ENCODE measurements around the gene ADA.
A peak's percentile ranks its signal among the peaks of the same experiment; 100 is the strongest.

The ADA gene

GRCh38 chr20:44621939-44622338 is 29.6 kb downstream of the ADA start:
- no peak for DNase-seq

- DNase-seq, result no peak
Observed at GRCh38 chr20:44621325-44621724, 30.2 kb downstream of the ADA start.

- DNase-seq, result no peak
Observed at GRCh38 chr20:44620030-44620429, 31.5 kb downstream of the ADA start.

DNA sequence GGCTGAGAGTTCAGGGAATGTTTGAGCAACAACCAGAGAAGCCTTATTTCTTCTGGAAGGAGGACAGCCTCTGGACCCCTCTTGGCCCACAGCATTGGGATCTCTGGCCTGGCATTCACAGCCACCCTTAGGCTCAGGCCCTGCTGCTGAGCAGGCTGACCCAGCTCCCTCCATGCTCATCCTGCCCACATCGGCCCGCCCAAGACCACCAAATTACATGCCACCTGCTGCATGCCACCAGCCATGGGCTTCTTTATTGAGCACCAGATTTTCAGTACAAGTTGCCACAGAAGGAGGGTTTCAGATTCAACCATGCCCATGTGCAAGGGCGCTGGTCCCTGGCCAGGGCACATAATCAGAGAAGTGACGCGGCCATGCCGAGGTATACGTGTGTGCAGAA is 32.2 kb downstream of the ADA start:
- DNase-seq, result no peak

DNA sequence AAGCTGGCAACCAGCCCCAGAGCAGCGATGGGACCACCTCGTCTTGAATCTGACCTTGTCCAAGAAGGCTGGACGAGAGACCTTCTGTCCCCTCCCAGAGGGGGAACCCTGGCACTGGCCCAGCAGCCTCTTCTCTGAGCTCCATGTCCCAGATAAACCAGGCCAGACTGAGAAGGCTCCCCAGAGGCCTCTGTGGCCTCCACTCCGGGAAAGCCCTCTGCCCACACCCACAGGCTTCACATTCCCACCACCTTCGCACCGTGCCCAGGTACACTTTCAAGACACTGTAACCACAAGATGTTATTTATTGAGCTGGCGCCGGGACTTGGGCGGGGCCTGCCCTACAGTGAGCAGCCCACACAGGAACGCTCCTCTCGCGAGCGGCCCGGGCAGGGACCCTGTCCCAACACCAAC is 33.2 kb downstream of the ADA start:
- no peak for DNase-seq

DNA sequence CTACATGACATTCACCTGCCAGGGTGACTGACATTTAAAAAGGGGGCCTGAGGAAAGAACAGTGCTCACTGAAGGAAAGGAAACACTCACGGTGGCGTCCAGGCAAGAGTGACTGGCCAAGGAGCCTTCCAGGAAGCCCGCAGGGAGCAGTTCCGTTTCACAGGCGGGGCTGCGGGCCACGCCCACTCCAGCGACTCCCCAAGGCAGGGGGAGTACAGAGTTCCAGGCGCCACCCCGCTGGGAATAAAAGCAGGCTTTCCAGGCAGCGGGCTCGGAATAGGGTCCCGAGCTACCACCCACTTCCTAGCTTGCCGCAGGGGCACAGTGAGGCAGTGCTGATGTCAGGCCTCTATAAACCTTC is 34.9 kb downstream of the ADA start:
- DNase-seq, result no peak

GRCh38 chr20:44615876-44616603 is 35.5 kb downstream of the ADA start:
- no peak for DNase-seq

DNA sequence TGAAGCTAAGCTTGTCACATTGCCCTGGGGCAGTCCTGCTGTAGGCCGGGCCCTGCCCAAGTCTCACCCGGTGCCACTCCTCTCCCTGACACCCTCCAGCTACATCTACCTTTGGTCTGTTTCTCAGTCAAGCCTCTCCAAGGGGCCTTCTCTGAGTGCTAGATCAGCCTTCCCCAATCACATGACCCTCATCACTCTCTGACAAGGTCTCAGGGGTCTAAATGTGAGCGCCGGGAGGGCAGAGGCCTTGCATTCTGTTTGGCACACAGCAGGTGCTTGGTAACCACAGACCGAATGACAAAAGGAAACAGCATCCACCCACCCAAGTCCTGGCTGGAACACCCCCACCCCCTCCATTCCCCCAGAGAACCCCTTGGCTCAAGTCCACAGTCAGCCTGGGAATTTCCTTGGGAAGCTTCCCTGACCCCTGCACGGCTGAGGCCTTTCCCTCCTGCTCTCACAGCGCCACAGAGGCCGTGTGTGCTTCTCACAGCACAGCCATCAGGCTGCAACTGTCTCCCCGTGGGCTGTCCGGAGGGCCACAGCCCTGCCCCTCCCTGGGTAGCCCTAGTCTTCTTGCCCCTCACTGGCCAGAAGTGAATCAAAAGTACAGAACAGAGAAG is 36.2 kb downstream of the ADA start:
- no peak for DNase-seq

- no peak for DNase-seq
Observed at GRCh38 chr20:44614525-44614924, 37.0 kb downstream of the ADA start.

DNA sequence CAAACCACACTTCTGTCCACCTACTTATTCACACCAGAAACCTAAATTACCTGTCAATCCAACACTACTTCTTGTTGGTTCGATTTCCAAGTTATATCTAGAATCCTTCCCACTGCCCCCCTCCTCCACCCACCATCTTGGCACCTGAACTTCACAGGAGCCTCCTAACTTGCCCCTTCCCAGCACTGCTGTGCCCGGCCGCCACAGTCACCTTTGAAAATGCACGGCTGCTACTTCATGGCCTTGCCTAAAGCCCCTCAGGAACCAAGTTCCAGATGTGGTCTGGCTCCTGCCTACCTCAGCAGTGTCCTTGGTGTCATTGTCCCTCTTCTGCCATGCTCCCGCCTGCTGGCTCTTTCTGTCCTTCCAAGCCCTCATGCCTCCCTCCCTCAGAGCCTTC is 37.9 kb downstream of the ADA start:
- DNase-seq, result no peak

- peak; percentile 62 for DNase-seq
Observed at GRCh38 chr20:44610313-44610962, 41.1 kb downstream of the ADA start.

GRCh38 chr20:44609516-44610312 is 41.8 kb downstream of the ADA start:
- peak; percentile 80 for DNase-seq

DNA sequence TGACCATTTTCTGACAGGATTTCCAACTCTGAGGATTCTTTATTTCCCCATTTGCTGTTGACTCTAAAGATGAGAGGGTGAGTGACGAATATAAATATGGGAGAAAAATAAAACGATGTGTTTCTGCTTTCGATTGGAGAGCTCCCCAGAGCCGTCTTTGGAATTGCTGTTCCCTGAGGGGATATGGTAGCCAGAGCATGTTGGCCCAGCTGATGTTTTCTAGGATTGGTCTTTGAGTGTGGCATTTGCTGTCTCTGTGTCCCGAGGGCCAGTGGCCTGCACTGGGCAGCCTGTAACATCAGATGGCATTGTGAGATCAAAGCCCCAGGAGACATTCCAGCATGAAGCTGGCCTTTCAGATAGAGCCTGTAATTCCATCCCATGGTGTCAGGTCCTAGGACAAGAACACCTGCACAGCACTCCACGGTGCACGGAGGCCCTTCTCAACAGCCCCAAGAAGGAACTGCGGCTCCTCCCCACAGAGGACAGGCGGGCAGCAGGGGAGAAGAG is 42.4 kb downstream of the ADA start:
- DNase-seq, result no peak

GRCh38 chr20:44606725-44607441 is 44.6 kb downstream of the ADA start:
- no peak for DNase-seq

- DNase-seq, result no peak
Observed at GRCh38 chr20:44603327-44603726, 48.2 kb downstream of the ADA start.

GRCh38 chr20:44601801-44602204 is 49.7 kb downstream of the ADA start:
- peak; percentile 26 for DNase-seq

DNA sequence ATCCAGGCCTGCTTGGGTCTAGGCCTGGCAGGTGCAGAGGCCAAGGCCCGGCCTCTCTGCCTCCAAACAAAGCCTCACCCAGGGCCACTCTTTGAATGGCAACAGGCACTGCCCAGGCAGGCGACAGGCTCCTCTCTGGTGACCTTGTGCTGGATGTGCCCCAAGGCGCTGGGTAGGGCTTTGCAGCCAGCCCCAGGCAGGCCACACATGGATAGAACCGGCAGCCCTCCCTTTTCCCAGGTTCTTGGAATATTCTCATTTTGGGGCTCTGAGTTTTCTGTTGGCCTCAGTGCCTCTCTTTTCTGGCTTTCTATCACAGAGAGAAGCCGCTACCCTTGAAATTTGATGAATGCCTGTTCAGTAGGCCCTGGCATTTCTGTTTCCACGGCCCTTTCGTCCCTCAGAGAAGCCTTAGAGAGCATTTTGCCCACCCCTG is 50.2 kb downstream of the ADA start:
- DNase-seq, result no peak

DNA sequence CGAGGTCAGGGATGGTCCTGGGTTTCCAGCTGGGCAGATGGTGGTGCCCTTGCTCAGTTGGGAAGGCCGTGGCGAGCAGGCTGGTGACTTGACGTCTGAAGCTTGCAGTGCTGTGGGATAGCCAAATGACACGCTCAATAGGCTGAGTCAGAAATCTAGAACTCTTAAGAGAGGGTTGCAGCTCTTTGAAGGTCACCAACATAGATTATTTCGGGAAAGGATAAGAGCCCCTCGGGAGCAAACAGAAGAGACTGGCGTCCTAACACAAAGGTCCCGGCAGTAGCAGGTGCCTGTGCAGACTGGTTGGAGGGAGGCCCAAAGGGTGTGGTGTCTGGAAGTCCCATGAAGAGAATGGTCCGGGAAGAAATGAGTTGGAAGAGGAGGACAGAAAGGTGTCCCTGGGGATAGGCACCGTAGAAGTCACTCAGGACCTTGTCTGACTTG is 50.7 kb downstream of the ADA start:
- no peak for DNase-seq

- no peak for DNase-seq
Observed at GRCh38 chr20:44600301-44600700, 51.2 kb downstream of the ADA start.

GRCh38 chr20:44599715-44600114 is 51.8 kb downstream of the ADA start:
- DNase-seq, result no peak

DNA sequence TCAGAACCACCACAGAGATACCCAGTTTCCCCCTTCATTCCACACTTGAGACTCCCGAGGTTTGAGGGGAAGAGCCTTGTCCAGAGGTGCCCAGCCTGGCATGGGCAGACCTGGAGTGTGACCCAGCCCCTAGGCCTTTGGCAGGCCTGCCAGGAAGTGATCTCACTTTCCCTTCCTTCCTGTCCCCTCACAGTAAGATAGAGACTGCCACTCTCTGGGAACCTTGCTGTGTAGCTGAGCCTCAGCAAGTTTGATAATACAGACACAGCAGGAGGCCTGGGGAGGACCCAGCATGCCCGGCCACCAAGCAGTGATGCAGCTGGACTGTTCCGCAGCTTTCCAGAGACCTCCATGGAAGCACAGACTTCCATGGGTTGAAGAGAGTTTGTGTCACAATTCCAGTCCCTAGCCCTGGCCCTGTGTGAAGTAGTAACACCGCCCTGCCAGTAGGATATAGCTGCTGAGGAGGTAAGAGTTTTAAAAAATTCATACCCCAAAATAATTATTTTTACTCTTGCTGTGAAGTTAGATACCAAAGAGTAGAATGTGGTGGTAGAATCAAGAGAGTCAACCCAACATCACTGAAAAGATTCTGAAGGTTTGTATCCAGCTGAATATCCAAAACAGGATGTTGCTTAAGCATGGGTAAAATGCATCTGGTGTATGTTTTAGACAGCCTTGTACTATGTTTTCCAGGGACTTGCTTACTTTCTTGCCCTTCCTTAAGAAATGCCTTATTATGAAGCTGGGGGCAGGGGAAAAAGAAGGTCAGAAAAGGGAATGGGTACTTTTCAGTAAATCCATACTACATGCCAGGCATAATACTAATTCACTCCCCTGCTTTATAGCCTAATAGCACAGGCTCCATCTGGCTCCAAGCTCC is 52.8 kb downstream of the ADA start:
- peak; percentile 29 for DNase-seq

Measured in RPMI8226 (cell line).